CD4-positive, alpha-beta memory T cell (primary cell): ENCODE measurements around the gene FCHSD2. TPM values are rescaled to one million over a fixed set of nuclear protein-coding genes. Genes with fewer than 3 reads are reported as not detected.
"Not testable (repeated sequence)": the region's sequence is repeated elsewhere in the genome, so short reads cannot be mapped to it uniquely, and the experiment has no call there.

Source experiments
- CTCF ChIA-PET: fragments of 350-600 bp; sonication (Branson Sonifier 250); formaldehyde crosslinking; loops from one replicate; lab custom pipeline; 2021; ENCODE audit warnings: inconsistent platforms; ENCODE audit not compliant: partially characterized antibody; lab: Charles Lee
- POLR2A ChIA-PET: fragments of 350-600 bp; sonication (Branson Sonifier 250); formaldehyde crosslinking; loops from one replicate; lab custom pipeline; 2021; ENCODE audit not compliant: partially characterized antibody; lab: Charles Lee
- DNase-seq, 5 donors: peaks; one replicate each; pipeline versions ENCODE4 v3.0.0 to v3.0.0-alpha.2; 2020 to 2022; ENCODE audit warnings: mixed read lengths in 1 of 5
- H3K27ac ChIP-seq: one replicate; pipeline ENCODE4 v1.7.0; 2013; ENCODE audit warnings: low read depth, low read length
- H3K27me3 ChIP-seq: 2 replicates; pipeline ENCODE4 v1.7.0; 2013; ENCODE audit warnings: mild to moderate bottlenecking, low read length, moderate library complexity; ENCODE audit not compliant: insufficient read depth
- H3K36me3 ChIP-seq: 2 replicates; pipeline ENCODE4 v1.7.0; 2013; ENCODE audit warnings: mild to moderate bottlenecking, low read length, moderate library complexity; ENCODE audit not compliant: insufficient read depth
- H3K4me1 ChIP-seq: 2 replicates; pipeline ENCODE4 v1.7.0; 2013; ENCODE audit warnings: mild to moderate bottlenecking, low read length, moderate library complexity; ENCODE audit not compliant: insufficient read depth
- H3K4me3 ChIP-seq, 2 donors: one replicate each; pipeline ENCODE4 v1.7.0; 2013; ENCODE audit warnings: low read length in 2 of 2, mild to moderate bottlenecking in 1 of 2
- H3K9me3 ChIP-seq, 2 donors: one replicate each; pipeline ENCODE4 v1.7.0; 2013; ENCODE audit warnings: low read length in 2 of 2, control low read depth in 1 of 2; ENCODE audit not compliant: control insufficient read depth in 1 of 2
- H3K27ac Mint-ChIP-seq, 7 donors: one replicate each; pipeline ENCODE4 v1.8.0; 2020 to 2021; ENCODE audit warnings: mixed read lengths in 7 of 7, mild to moderate bottlenecking in 6 of 7, inconsistent platforms in 3 of 7, moderate library complexity in 3 of 7
- H3K27me3 Mint-ChIP-seq, 2 donors: one replicate each; pipeline ENCODE4 v1.8.0; 2020 to 2021; ENCODE audit warnings: mixed read lengths in 2 of 2
- H3K36me3 Mint-ChIP-seq, 2 donors: one replicate each; pipeline ENCODE4 v1.8.0; 2020 to 2021; ENCODE audit warnings: mixed read lengths in 2 of 2, inconsistent platforms in 1 of 2, mild to moderate bottlenecking in 1 of 2
- H3K4me1 Mint-ChIP-seq, 4 donors: one replicate each; pipeline ENCODE4 v1.8.0; 2020 to 2021; ENCODE audit warnings: mixed read lengths in 4 of 4, mild to moderate bottlenecking in 1 of 4
- H3K4me3 Mint-ChIP-seq, 8 donors: one replicate each; pipeline ENCODE4 v1.8.0; 2020 to 2021; ENCODE audit warnings: mixed read lengths in 8 of 8, mild to moderate bottlenecking in 7 of 8, moderate library complexity in 6 of 8, inconsistent platforms in 3 of 8
- H3K9me3 Mint-ChIP-seq, 8 donors: one replicate each; pipeline ENCODE4 v1.8.0; 2020 to 2021; ENCODE audit warnings: mixed read lengths in 8 of 8, mild to moderate bottlenecking in 5 of 8, inconsistent platforms in 3 of 8, moderate library complexity in 1 of 8
- intact Hi-C: fragments of 100-400 bp; cut with micrococcal nuclease; formaldehyde crosslinking; loops from one replicate; pipeline ENCODE4 v1.15.1; 2023
- polyA plus RNA-seq, 2 donors: library from polyadenylated mRNA; unstranded; fragments of 300-500 nt; fragmentation: Illumina TruSeq; gene quantifications; one replicate each; pipeline ENCODE4 v1.2.3, GENCODE V29; 2021
- total RNA-seq, 2 experiments: library from RNA; stranded (reverse); gene quantifications; one replicate each; pipeline ENCODE4 v1.2.3, GENCODE V29; 2021

The FCHSD2 gene
- total and polyA plus RNA-seq, 4 experiments from 2014 or later = 9.5 to 52.0 (median 34.8) TPM

- H3K27me3 Mint-ChIP-seq, intact Hi-C loops, H3K9me3 Mint-ChIP-seq, H3K27me3 ChIP-seq, H3K4me3 ChIP-seq, DNase-seq, H3K9me3 ChIP-seq, H3K4me1 ChIP-seq: not testable (repeated sequence)
- Mint-ChIP-seq H3K27ac (peak overlapping the region; percentile 38 to 89 (median 78)), H3K36me3 (peaks cover 12 to 53% of the 10 kb centered on the region in 2 donors), H3K4me1 (peaks cover 0 to 16% (median 7%) of the 10 kb centered on the region in 4 donors), H3K4me3 (peak overlapping the region in 1 of 8 donors; percentile 57)
- ChIA-PET POLR2A (interaction anchor here (0.8 to 2.0 kb wide), 4 partner anchors 11 to 315 kb away, joined by 4 to 8 read pairs (median 4); partner anchors contain the start of gene FCHSD2), CTCF (interaction anchor here (0.7 to 4.6 kb wide), 4 partner anchors 9 to 350 kb away, joined by 3 to 26 read pairs (median 13); no protein-coding TSS in a partner anchor)
- Histone ChIP-seq H3K36me3 (peaks cover 28% of the 10 kb centered on the region), H3K27ac (peak overlapping the region; percentile 20)
Observed at GRCh38 chr11:72827656-72828055, 314.5 kb downstream of the FCHSD2 start.

DNA sequence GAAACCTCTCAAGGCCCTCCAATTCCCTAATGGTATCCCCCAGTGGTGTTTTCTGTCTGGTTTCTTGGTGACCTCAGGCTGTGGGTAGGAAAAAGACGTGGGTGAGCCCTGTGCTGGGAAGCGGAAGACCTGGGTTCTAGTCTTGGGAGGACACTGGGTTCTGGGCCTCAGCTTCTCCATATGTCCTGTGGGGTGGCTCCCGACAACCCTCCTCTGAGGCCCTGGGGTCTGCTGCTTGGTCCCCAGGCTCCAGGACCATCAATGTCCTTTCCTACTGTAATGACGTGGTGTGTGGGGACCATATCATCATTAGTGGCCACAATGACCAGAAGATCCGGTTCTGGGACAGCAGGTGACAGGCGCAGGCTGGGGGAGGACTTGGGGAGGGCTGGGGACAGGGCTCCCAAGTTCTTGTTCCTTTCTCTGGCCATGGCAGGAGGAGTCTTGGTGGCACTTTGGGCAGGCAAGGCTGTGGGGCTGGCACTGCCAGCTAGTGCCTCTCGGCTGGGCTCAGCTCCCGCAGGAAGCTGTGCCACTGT, 315.1 kb downstream of the FCHSD2 start:
- POLR2A ChIA-PET = interaction anchor here (0.6 to 2.0 kb wide), 4 partner anchors 11 to 316 kb away, joined by 3 to 8 read pairs (median 4); partner anchors contain the start of genes ATG16L2 and FCHSD2
- Histone ChIP-seq H3K27me3 (no peaks in the 10 kb centered on the region), H3K9me3 (no peaks in the 10 kb centered on the region), H3K36me3 (peaks cover 28% of the 10 kb centered on the region), H3K4me3 (no peak overlapping the region), H3K4me1 (no peaks in the 10 kb centered on the region), H3K27ac (no peak overlapping the region)
- H3K27me3 Mint-ChIP-seq = no peaks in the 10 kb centered on the region
- no peak overlapping the region for H3K4me3 Mint-ChIP-seq
- H3K9me3 Mint-ChIP-seq = peaks cover 0 to 2% (median 0%) of the 10 kb centered on the region in 8 donors
- intact Hi-C loops = no loop called here
- peaks cover 12 to 55% of the 10 kb centered on the region in 2 donors for H3K36me3 Mint-ChIP-seq
- no peak for DNase-seq
- peak overlapping the region in 6 of 7 donors; percentile 25 to 78 (median 66) for H3K27ac Mint-ChIP-seq
- peaks cover 0 to 16% (median 7%) of the 10 kb centered on the region in 4 donors for H3K4me1 Mint-ChIP-seq
- CTCF ChIA-PET = interaction anchor here (1.7 to 3.9 kb wide), 2 partner anchors 8 to 351 kb away, joined by 5 to 26 read pairs; no protein-coding TSS in a partner anchor

DNA sequence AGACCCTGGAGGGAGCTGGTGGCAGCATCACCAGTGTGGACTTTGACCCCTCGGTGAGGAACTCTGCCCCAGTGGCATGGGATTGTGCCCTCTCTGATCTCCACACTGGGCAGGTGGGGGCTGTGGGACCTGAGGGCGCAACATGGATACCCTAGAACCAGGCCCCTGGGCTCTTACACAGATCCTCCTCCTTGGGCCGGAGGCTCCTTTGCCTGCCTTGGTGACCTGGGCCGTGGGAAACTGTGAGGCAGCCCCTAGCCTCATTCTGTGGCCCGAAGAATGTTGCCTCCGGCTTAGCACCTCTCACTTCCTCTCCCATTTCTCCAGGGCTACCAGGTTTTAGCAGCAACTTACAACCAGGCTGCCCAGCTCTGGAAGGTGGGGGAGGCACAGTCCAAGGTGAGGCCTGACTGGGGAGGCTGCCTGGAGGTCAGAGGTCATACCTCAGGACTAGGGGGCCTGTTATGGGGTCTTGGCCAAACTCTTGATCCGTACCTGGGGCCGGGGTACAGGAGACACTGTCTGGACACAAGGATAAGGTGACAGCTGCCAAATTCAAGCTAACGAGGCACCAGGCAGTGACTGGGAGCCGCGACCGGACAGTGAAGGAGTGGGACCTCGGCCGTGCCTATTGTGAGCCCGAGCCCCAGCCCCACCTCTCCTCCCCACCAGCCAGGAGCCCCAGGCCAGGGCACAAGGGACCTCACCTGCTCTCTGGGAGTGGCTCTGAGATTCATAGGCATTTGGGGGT, 315.8 kb downstream of the FCHSD2 start:
- ChIA-PET CTCF (interaction anchor here (0.8 to 3.9 kb wide), 2 partner anchors 352 kb away, joined by 4 to 26 read pairs; no protein-coding TSS in a partner anchor), POLR2A (interaction anchor here (0.6 to 1.5 kb wide), 3 partner anchors 11 to 101 kb away, joined by 3 to 4 read pairs (median 4); partner anchors contain the start of gene ATG16L2)
- no peak overlapping the region for H3K4me3 ChIP-seq
- Mint-ChIP-seq H3K9me3 (peaks cover 0 to 2% (median 0%) of the 10 kb centered on the region in 8 donors), H3K27me3 (no peaks in the 10 kb centered on the region), H3K27ac (peak overlapping the region in 2 of 7 donors; percentile 36 to 70), H3K4me3 (no peak overlapping the region), H3K4me1 (peaks cover 0 to 12% (median 4%) of the 10 kb centered on the region in 4 donors), H3K36me3 (peaks cover 12 to 52% of the 10 kb centered on the region in 2 donors)
- no peak for DNase-seq
- H3K27me3 ChIP-seq = no peaks in the 10 kb centered on the region
- no peak overlapping the region for H3K27ac ChIP-seq
- H3K36me3 ChIP-seq = peaks cover 28% of the 10 kb centered on the region
- intact Hi-C loops = no loop called here
- no peaks in the 10 kb centered on the region for H3K9me3 ChIP-seq
- peaks cover 5% of the 10 kb centered on the region for H3K4me1 ChIP-seq

DNA sequence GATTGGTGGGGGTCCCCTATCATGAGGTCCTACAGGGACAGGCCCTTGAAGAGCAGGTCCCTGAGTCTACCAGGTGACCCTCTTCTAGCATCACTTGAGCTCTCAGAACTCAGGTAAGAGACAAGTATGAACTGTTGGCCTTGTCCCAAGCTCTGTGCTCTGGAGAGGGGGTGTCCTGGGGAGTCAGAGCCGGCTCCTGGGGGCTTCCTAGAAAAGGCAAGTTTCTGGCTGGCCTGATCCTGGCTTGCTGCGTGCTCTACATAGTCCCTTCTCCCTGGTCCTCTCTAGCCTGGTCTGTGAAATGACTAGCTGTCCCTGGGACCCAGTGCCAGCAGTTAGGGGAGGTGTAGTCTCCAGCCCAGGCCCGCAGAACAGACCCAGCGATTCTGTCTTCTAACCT, 316.5 kb downstream of the FCHSD2 start:
- Histone ChIP-seq H3K4me3 (no peak overlapping the region), H3K36me3 (peaks cover 35% of the 10 kb centered on the region), H3K27me3 (no peaks in the 10 kb centered on the region), H3K27ac (no peak overlapping the region), H3K4me1 (peaks cover 12% of the 10 kb centered on the region), H3K9me3 (no peaks in the 10 kb centered on the region)
- intact Hi-C loops = no loop called here
- POLR2A ChIA-PET = interaction anchor here (1.4 to 1.9 kb wide), 2 partner anchors 31 to 100 kb away, joined by 4 to 5 read pairs; partner anchors contain the start of gene STARD10
- Mint-ChIP-seq H3K27ac (peak overlapping the region in 2 of 7 donors; percentile 12 to 70), H3K27me3 (no peaks in the 10 kb centered on the region), H3K4me3 (no peak overlapping the region), H3K9me3 (peaks cover 0 to 2% (median 0%) of the 10 kb centered on the region in 8 donors), H3K36me3 (peaks cover 12 to 52% of the 10 kb centered on the region in 2 donors), H3K4me1 (peaks cover 3 to 14% (median 7%) of the 10 kb centered on the region in 4 donors)
- DNase-seq = no peak
- CTCF ChIA-PET = interaction anchor here (0.8 kb wide), 1 partner anchor 352 kb away, joined by 4 read pairs; no protein-coding TSS in a partner anchor

- peak overlapping the region in 1 of 8 donors; percentile 21 for H3K4me3 Mint-ChIP-seq
Observed at GRCh38 chr11:72824811-72825505, 317.2 kb downstream of the FCHSD2 start.

DNA sequence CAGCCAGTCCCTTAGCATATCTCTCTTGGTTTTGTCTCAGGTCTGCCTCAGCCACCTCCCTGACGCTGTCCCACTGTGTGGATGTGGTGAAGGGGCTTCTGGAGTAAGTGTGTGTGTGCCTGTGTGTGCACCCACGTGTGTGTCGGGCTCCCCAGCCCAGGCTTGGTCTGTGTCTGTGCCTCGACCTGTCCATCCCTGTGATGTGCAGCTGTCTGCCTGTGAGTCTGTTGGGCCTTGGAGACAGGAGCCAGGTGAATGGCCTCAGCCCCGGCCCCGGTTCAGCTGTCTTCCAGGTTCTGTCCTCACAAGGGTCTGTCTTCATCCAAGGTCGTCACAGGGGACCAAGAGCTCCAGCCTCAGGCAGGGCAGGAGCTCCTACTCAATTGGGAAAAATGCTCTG, 318.1 kb downstream of the FCHSD2 start:
- Histone ChIP-seq H3K27me3 (no peaks in the 10 kb centered on the region), H3K4me3 (no peak overlapping the region), H3K36me3 (peaks cover 38% of the 10 kb centered on the region), H3K27ac (no peak overlapping the region), H3K4me1 (peaks cover 13% of the 10 kb centered on the region), H3K9me3 (no peaks in the 10 kb centered on the region)
- ChIA-PET CTCF (interaction anchor here (2.1 kb wide), 1 partner anchor 11 kb away, joined by 14 read pairs; the partner anchor contains the start of gene ATG16L2), POLR2A (interaction anchor here (1.2 to 2.1 kb wide), 3 partner anchors 30 to 317 kb away, joined by 3 to 5 read pairs (median 5); partner anchors contain the start of gene STARD10)
- no peak for DNase-seq
- Mint-ChIP-seq H3K4me3 (no peak overlapping the region), H3K27ac (peak overlapping the region in 3 of 7 donors; percentile 51 to 76 (median 71)), H3K4me1 (peaks cover 10 to 17% (median 15%) of the 10 kb centered on the region in 4 donors), H3K27me3 (no peaks in the 10 kb centered on the region), H3K36me3 (peaks cover 15 to 52% of the 10 kb centered on the region in 2 donors), H3K9me3 (peaks cover 0 to 2% (median 0%) of the 10 kb centered on the region in 8 donors)
- intact Hi-C loops = no loop called here

More at GRCh38 chr11:72824811-72825505, 317.2 kb downstream of the FCHSD2 start:
- Mint-ChIP-seq H3K27ac (peak overlapping the region in 6 of 7 donors; percentile 31 to 78 (median 70)), H3K27me3 (no peaks in the 10 kb centered on the region), H3K36me3 (peaks cover 13 to 53% of the 10 kb centered on the region in 2 donors), H3K9me3 (peaks cover 0 to 2% (median 0%) of the 10 kb centered on the region in 8 donors), H3K4me1 (peaks cover 8 to 16% (median 11%) of the 10 kb centered on the region in 4 donors)
- Histone ChIP-seq H3K4me3 (no peak overlapping the region), H3K27ac (no peak overlapping the region), H3K9me3 (no peaks in the 10 kb centered on the region), H3K27me3 (no peaks in the 10 kb centered on the region), H3K36me3 (peaks cover 38% of the 10 kb centered on the region), H3K4me1 (peaks cover 13% of the 10 kb centered on the region)
- POLR2A ChIA-PET = interaction anchor here (1.2 to 1.9 kb wide), 3 partner anchors 31 to 316 kb away, joined by 3 to 5 read pairs (median 4); partner anchors contain the start of gene STARD10
- intact Hi-C loops = no loop called here
- CTCF ChIA-PET = interaction anchor here (0.8 kb wide), 1 partner anchor 353 kb away, joined by 4 read pairs; no protein-coding TSS in a partner anchor
- no peak for DNase-seq
